Activated CD4-positive, CD25-positive, alpha-beta regulatory T cell (primary cell): Measurements from ENCODE around the gene ACAP2.

ENCODE experiments used
- DNase-seq, 4 experiments: peaks; one replicate each; lab custom pipeline; 2025; lab: John Stamatoyannopoulos, UW

The ACAP2 gene

GRCh38 chr3:195259475-195260279, 183.1 kb downstream of the ACAP2 start:
- DNase-seq = peak; percentile 74 to 79 (median 76)

DNA sequence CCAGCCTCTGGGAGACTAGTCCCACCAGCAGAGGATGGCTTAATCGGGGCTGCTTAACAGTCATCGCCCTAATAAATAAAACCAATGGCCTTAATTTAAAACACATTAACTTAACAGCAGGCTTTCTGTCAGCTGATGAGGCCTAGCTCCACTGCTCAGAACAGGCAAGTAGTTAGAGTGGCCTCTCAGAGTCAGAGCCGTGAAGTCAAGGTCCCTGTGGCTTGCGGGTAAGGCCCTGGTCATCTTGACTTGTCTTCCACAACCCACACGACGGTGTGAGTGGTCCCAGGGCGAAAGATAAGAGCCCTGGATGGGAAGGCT, 183.7 kb downstream of the ACAP2 start:
- no peak for DNase-seq

GRCh38 chr3:195258449-195259153, 184.2 kb downstream of the ACAP2 start:
- no peak for DNase-seq

- DNase-seq = no peak
Observed at GRCh38 chr3:195257454-195258448, 185.1 kb downstream of the ACAP2 start.

GRCh38 chr3:195256639-195257453, 186.0 kb downstream of the ACAP2 start:
- no peak for DNase-seq

- no peak for DNase-seq
Observed at GRCh38 chr3:195255571-195256501, 187.0 kb downstream of the ACAP2 start.

GRCh38 chr3:195255176-195255500, 187.7 kb downstream of the ACAP2 start:
- no peak for DNase-seq

DNA sequence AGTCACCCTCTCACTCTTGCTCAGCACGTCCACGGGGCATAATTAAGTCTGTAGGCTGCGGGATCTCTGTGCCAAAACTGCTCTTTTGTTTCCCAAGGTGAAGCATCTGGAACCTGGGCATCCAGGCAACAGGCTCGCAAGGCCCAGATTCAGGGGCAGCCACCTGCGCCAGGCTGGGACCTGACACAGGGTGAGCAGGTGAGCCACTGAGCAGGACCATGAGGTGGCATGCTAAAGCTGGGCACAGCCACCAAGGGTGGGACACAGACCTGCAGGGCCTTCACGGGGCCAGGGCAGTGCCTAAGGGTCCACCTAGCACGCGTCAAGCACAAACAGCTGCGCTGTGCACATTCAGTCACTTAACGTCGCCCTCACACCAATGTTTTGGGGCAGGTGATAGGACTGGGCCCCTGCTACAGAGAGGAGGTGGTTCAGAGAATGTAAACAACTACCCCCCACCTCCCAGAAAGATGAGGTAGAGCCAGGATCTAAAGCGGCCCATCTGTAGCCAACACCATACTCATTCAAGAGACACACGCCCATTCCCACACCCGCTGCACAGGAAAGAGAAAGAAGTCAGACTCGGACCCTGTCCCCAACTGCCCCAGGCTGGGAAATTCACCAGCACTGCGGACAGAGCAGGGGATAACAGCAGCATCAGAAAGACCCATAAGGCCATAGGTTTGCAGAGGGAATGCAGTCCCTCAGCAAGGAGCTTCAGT, 188.2 kb downstream of the ACAP2 start:
- no peak for DNase-seq

DNA sequence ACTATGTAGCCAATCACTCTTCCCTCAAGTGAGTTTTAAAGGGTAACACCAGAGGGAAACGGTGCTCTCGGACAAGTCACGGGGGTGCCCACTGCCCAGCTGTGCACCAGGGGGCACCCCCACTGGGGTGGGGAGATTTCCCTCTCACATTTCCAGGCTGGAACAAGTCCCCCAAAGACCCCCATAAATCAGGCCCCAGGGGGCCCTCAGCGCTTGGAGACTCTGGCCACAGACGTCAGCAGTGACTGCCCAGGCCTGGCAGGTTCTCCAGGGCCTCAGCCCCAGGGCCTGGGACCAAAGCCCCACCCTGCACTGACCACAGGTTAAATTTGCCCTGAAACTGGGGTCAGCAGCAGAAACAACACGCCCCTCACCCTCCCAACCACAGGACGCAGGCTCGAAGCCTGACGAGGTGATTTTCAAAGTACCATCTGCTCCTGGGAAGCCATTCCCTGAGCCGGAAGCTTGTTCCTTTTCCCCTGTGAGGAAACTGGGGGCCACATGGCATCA, 188.8 kb downstream of the ACAP2 start:
- DNase-seq = no peak

- DNase-seq = no peak
Observed at GRCh38 chr3:195251336-195252065, 191.3 kb downstream of the ACAP2 start.

DNA sequence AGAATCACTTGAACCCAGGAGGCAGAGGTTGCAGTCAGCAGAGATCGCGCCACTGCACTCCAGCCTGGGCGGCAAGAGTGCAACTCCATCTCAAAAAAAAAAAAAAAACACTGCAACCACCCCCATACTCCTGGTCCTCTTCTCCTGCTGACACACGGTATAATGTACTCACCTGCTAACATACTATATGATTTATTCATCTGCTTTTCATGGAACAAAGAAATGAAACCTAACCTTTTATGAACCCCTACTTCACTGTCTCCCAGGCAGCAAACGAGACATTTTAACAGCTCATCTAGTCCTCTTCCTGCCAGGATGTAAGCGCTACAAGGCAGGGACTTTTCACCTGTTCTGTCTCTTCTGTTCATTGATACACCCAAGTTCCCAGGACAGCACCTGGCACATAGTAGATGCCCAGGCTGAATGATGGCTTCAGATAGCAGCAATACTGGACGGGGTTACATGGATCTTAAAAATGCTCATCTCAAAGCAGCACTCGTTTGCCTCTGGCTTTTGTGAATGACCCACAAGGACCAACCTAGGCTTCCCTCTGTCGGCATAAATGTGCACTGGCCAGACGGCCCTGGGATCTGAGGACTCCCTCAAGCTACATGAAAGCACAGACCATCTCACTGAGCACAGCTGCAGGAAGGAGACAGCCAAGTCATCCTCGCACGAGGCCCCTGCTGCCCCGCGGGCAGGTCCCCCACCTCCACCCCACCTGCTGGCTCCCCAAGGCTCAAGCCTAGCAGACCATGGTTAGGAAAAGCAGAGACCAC, 192.2 kb downstream of the ACAP2 start:
- DNase-seq = no peak

GRCh38 chr3:195249858-195250464, 192.9 kb downstream of the ACAP2 start:
- no peak for DNase-seq

DNA sequence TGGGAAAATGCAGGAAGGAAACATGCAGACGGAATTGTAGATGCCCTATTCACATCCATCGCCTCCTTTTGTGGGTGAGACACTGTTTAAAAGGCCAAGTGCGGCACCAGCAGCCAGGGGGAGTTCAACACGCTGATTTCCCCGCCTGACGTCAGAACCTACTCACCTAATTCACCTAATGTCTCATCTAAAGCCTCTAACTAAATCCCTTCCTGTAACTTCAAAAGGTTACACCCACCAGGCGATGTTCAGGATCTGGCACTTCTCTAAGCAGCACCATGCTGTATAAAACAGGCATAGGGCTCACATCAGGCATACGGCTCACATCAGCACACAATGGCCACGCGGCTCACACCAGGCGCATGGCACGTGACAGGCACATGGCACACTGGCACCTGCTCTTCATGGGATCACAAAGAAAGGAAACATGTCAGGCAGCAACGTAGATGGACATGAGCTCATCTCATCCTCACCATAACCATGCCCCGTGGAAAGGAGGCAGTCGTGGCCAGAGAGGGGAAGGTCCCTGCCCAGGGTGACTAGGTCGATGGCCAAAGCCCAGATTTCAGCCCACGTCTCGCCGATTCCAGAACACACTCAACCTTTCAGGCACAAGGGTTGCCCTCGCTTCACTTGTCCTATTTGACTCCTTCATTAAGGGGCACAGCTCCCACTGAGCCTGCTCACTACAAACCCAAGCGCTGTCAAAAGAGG, 193.6 kb downstream of the ACAP2 start:
- no peak for DNase-seq

- DNase-seq = no peak
Observed at GRCh38 chr3:195248281-195248680, 194.5 kb downstream of the ACAP2 start.

- no peak for DNase-seq
Observed at GRCh38 chr3:195247863-195248189, 195.0 kb downstream of the ACAP2 start.

GRCh38 chr3:195247086-195247862, 195.5 kb downstream of the ACAP2 start:
- no peak for DNase-seq
